ENCODE data around the gene RARA.
A peak's percentile ranks its signal among the peaks of the same experiment; 100 is the strongest.

RARA gene

GRCh38 chr17:40309031-40309948 lies at the start of gene RARA:
RARA (plus strand) TSS chr17:40309180; CDS start chr17:40331219, 22,039 bp downstream.
- peak; percentile 29 for DNase-seq

- no peak for DNase-seq
These were observed 49.5 kb upstream of the RARA start for GRCh38 chr17:40259505-40259904.

GRCh38 chr17:40260528-40260927 lies 48.5 kb upstream of the RARA start:
- no peak for DNase-seq

DNA sequence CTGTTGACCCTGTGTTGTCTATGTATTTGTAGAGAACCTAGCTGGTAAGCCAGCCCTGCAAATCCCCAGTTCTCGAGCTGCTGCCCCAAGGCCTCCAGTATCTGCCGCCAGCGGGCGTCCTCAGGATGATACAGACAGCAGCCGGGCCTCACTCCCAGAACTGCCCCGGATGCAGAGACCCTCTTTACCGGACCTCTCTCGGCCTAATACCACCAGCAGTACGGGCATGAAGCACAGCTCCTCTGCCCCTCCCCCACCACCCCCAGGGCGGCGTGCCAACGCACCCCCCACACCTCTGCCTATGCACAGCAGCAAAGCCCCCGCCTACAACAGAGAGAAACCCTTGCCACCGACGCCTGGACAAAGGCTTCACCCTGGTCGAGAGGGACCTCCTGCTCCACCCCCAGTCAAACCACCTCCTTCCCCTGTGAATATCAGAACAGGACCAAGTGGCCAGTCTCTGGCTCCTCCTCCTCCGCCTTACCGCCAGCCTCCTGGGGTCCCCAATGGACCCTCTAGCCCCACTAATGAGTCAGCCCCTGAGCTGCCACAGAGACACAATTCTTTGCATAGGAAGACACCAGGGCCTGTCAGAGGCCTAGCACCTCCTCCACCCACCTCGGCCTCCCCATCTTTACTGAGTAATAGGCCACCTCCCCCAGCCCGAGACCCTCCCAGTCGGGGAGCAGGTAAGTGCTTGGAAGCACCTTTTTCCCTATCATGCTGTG lies 44.4 kb upstream of the RARA start:
- DNase-seq: no peak

- no peak for DNase-seq
These were observed 43.6 kb upstream of the RARA start for GRCh38 chr17:40265337-40265736.

DNA sequence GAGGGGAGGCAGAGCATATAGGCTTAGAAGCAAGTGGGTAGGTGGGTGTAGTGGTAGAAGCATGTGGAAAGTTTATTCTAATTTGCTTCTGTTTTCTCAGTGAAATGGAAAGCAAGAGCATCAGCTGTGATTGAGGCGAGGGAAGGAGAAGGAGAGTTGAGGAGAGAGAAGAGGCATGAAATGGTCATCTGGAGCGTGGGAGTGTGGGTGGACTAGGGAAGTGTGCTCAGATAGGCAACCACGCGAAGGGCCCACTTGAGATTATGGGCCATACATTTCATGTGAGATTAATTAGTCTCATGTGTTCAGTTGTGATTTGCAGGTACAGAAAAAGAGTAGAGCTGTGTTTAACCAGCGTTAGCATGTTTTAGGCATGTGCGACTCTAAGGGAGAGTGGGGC lies 42.1 kb upstream of the RARA start:
- DNase-seq: no peak

- DNase-seq: no peak
These were observed 40.8 kb upstream of the RARA start for GRCh38 chr17:40268141-40268712.

DNA sequence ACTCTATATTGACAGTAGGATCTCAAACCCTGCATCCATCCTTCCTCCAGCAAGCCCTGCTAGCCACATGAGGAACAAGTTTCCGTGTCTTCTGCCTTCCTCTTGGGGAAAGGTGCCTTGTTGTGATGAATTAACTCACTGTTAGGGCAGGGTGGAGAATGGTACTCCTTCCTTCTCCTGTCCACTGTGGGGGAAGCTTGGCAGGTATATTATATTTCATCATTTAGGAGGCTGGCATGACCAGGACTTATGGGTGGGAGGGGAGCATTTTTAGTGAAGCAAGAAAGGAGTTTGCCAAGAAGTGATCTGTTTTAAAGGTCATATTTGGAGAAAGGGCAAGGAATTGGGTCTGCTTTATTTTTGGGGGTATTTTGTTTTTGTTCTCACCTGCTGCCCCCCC lies 30.6 kb upstream of the RARA start:
- no peak for DNase-seq

DNA sequence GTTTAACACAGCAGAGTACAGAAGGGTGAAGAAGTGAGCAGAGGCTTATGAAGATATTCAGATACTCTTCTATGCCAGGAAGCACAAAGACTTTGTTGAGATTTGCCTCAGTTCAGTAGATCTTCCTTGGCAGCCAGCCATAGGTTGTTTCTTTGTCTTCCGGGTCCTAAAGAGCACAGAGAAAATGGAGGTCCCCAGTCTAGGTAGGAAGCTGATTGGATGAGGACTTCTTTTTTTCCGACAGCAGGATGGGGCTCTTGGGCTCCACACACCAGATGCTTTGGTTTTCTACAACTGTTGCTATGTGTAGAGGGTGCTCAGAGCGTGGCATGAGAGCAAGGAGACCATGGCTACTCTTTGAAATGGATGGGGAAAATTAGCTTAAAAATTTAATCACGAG lies 29.6 kb upstream of the RARA start:
- no peak for DNase-seq

DNA sequence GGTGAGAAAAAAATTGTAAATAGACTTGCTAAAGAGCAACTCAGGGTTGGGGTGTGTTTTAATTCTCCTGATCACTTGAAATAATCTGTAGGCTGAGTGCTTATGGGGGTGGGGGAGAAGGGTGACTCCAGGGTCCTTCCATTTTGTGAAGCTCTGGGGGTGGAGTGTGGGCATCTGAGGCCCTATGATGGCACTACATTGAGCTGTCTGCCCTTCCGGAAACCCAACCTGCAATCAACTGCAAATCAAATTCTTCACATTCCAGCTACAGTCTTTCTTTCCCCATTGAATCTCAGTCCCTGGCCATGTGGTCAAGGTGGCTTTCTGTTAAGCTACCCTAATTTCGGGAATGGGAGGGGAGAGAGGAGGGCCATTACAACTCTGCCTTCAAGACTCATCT lies 27.3 kb upstream of the RARA start:
- DNase-seq: no peak

DNA sequence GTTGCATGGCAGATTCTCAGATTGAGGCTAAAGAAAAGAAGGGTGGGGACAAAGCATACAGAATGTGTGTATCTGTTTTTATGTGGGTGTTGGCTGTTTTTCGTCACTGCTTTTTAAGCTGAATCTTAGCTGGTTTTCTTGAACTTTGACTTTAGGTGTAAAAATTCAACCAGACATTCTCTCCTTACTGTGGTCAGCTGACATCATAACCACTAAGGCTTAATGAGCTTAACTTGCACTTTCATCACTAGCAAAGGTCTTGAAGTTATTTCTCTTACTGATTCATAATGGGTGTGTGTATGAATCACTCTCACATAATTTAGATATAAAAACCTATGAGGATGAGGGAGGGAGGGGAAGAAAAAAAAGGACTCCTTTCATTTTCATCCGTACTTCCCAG lies 25.3 kb upstream of the RARA start:
- no peak for DNase-seq

DNA sequence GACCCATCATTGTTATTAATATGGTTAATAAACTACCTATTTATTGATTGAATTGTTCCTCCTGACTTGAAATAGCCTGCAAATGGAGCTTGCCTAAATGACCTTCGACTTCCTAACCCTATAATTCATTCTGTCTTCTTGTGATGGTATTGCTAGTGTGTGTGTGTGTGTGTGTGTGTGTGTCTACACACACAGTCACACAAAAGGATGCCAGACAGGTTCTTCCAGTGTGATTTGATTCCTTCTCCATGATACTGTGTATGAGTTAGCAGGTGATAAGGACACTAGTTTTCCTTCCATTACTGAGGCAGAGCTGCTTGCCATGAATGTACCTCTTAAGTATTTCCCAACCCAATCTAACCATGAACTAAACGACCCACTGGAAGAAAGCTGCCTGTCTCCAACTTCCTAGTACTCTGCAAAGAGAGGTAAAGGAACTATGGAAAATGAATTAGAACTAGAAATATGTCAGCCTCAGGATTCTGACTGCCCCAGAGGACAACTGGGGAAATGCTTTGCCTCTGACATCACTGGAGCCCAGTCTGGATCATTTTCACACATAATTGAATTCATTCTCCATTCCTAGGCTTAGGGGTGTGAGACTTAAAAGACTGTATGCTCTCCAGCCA lies 24.8 kb upstream of the RARA start:
- no peak for DNase-seq

- DNase-seq: no peak
These were observed 22.5 kb upstream of the RARA start for GRCh38 chr17:40286473-40286872.

GRCh38 chr17:40287159-40287493 lies 21.9 kb upstream of the RARA start:
- DNase-seq: no peak

DNA sequence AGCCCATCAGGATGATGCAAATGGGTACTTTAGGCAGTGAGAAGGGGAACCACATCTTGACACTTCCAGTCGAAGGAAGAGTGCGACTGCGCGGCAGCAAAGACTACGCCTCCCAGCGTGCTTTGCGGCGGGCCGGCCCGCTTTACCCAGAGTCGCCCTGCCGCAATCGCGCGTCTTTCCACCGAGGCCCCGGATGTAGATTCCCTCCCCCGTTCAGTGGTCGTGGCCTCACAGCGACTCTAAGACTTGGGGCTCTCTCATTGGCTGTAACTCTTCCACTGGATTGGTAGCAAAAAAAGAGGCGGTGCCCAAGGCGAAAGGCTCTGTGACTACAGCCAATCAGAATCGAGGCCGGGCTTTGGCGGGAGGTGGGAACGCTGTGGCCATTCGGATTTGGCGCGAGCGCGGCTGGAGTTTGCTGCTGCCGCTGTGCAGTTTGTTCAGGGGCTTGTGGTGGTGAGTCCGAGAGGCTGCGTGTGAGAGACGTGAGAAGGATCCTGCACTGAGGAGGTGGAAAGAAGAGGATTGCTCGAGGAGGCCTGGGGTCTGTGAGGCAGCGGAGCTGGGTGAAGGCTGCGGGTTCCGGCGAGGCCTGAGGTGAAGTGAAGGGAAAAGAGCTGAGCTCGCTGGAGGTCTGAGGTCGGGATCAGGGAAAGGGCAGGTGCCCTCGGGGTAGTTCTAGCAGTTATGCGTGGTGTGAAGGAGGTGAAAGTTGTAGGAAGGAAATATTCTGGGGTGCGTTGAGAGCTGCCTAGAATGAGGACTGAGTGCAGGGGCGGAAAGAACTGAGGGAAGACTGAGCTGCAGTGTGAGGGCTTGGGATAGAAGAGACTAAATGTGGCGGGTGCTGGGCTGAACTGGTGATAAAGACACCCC lies 21.2 kb upstream of the RARA start, which contains the start of gene CDC6:
Gene CDC6 (plus strand): TSS at position 386 of the 876 bp plus-strand sequence. CDS start 1,542 bp downstream, outside the sequence.
- DNase-seq: peak; percentile 99

GRCh38 chr17:40290629-40291280 lies 18.2 kb upstream of the RARA start:
- peak; percentile 30 for DNase-seq

- DNase-seq: no peak
These were observed 17.7 kb upstream of the RARA start for GRCh38 chr17:40291281-40291664.

GRCh38 chr17:40293363-40293762 lies 15.6 kb upstream of the RARA start:
- no peak for DNase-seq

DNA sequence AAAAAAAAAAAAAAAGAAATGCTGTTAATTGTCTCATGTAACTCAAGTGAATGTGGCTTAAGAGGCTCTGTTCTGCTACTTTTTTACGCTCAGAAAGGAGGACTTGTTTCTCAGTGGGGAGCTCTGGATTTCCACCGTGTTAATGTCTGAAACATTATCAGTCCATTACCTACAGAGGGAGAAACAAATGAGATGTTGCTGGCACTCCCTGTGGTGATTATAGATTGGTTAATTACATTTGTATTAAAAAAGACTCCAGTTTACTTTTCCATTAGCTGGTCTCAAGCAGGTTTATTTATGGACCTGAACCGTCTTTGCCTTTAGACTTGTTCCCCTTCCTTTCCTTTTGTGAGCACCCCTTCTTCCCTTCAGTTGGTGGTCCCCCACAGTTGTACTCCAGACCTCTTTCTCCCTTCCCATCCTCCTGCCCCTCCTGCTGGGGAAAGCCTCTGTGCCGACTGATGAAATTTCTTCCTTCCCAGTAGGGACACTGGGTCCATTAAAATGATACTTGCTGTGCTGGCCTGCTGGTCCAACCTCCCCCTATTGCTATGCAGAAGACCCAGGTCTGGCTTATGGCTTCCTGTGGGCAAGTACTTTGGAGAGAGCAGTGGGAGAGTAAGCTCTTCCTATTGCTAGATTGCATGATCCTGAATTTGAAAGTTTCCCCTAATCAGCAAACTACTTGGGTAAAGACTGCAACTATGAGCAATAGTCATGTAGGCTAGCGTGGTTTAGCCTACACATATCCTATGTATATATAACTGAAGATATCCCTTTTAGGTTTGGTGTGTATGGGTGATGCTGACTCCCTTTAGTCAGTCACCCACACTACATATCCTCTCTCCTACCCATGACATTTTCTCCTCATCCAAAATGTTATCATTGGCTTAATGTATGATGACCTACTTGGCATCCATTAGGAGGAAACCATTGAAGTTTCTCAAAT lies 13.2 kb upstream of the RARA start:
- no peak for DNase-seq

- DNase-seq: no peak
These were observed 11.5 kb upstream of the RARA start for GRCh38 chr17:40297511-40297910.

DNA sequence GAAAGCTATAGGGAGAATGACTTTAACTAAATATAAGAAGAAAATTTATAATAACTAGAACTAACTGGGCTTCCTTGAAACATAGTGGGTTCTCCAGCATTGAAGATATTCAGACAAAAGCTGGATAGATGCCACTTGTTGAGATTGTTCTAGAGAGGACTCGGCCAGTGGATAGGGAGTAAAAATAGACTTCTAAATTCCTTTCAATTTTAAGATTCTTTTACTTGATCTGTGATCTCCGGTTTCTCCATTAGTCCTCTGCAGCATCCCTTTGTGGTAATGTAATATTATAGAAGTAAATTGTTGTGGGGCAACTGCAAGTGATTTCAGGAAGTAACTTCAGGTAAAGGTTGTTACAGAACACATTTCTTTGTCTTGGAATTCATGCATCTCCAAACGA lies 10.3 kb upstream of the RARA start:
- DNase-seq: no peak

Measured in DMS 273 treated with DMSO at 0.1 percent for 48 hours (cell line).